GM12878 (cell line): Measurements from ENCODE around the gene SH2D2A. TPM values are rescaled to one million over a fixed set of nuclear protein-coding genes. Genes with fewer than 3 reads are reported as not detected.
A peak's percentile ranks its signal among the peaks of the same experiment; 100 is the strongest.

Experiments
- ATAC-seq: fragments of 200-7000 bp; cut with Tn5 transposase; 3 replicates; pipeline ENCODE4 v1.9.1; 2020; ENCODE audit warnings: mild to moderate bottlenecking, moderate library complexity
- BruUV-seq: library from RNA; stranded (reverse); fragments of 400-500 nt; replicated peaks from 2 replicates; lab custom pipeline; 2021; lab: Mats Ljungman, UMichigan
- CTCF ChIA-PET: fragments of 300-600 bp; sonication (Branson Sonifier 250); formaldehyde crosslinking; extraction: SDS; loops from one replicate; lab custom pipeline; 2021; ENCODE audit warnings: inconsistent platforms; lab: Yijun Ruan, JAX
- POLR2A ChIA-PET: fragments of 350-600 bp; formaldehyde crosslinking; extraction: SDS; loops from one replicate; lab custom pipeline; 2021; ENCODE audit warnings: inconsistent platforms; lab: Charles Lee
- RAD21 ChIA-PET: fragments of 300-600 bp; sonication (Branson Sonifier 250); formaldehyde crosslinking; loops from one replicate; lab custom pipeline; 2023; ENCODE audit warnings: antibody characterized with exemption; ENCODE audit not compliant: unreplicated experiment; lab: Charles Lee
- SMC1A ChIA-PET: fragments of 300-600 bp; sonication (Branson Sonifier 250); formaldehyde crosslinking; loops from one replicate; lab custom pipeline; 2023; ENCODE audit not compliant: unreplicated experiment, uncharacterized antibody; lab: Charles Lee
- DNase-seq: peaks from one replicate; pipeline ENCODE4 v3.0.0-alpha.2; 2011; ENCODE audit warnings: low read depth, low spot score
- FAIRE-seq: peaks from 3 replicates; lab custom pipeline; 2011; peaks lifted over from hg19 to GRCh38; lab: Jason Lieb, UNC
- H2AFZ ChIP-seq: 2 replicates; pipeline ENCODE4 v1.6.0; 2011; ENCODE audit warnings: low read depth, low read length, control low read depth; ENCODE audit not compliant: control insufficient read depth
- H3K27ac ChIP-seq: 2 replicates; pipeline ENCODE4 v1.5.1; 2011; ENCODE audit warnings: control low read depth; ENCODE audit not compliant: control insufficient read depth, insufficient read depth
- H3K27me3 ChIP-seq, 2 experiments: replicated peaks in 1 of 2; 2 replicates each; pipeline versions ENCODE4 v1.6.0 to v1.6.1; 2011; ENCODE audit warnings: low read length in 1 of 2; ENCODE audit not compliant: control insufficient read depth in 2 of 2, insufficient read depth in 2 of 2
- H3K36me3 ChIP-seq, 2 experiments: 2 replicates each; pipeline ENCODE4 v1.5.1; 2011; ENCODE audit warnings: low read length in 1 of 2; ENCODE audit not compliant: control insufficient read depth in 2 of 2, insufficient read depth in 2 of 2
- H3K4me1 ChIP-seq: 2 replicates; pipeline ENCODE4 v1.6.1; 2011; ENCODE audit warnings: mild to moderate bottlenecking, low read length, moderate library complexity, mixed read lengths; ENCODE audit not compliant: control insufficient read depth, insufficient read depth
- H3K4me2 ChIP-seq: 2 replicates; pipeline ENCODE4 v1.6.0; 2011; ENCODE audit warnings: control low read depth; ENCODE audit not compliant: control insufficient read depth, insufficient read depth
- H3K4me3 ChIP-seq: fragments of 200-600 bp; sonication (generic); 2 replicates; pipeline ENCODE4 v1.5.1; 2016
- H3K79me2 ChIP-seq: 2 replicates; pipeline ENCODE4 v1.6.0; 2011; ENCODE audit warnings: low read length; ENCODE audit not compliant: control insufficient read depth, insufficient read depth
- H3K9ac ChIP-seq: 2 replicates; pipeline ENCODE4 v1.8.0; 2011; ENCODE audit warnings: low read length, control low read depth, mixed read lengths; ENCODE audit not compliant: control insufficient read depth, insufficient read depth
- H3K9me3 ChIP-seq: replicated peaks from 3 replicates; pipeline ENCODE4 v1.5.1; 2011; ENCODE audit warnings: mild to moderate bottlenecking, low read length; ENCODE audit not compliant: control insufficient read depth, insufficient read depth
- H4K20me1 ChIP-seq: 2 replicates; pipeline ENCODE4 v1.6.0; 2011; ENCODE audit not compliant: control insufficient read depth, insufficient read depth
- ATF2 ChIP-seq: IDR thresholded peaks from 2 replicates; pipeline ENCODE4 v1.6.1; 2012; ENCODE audit warnings: low read length, inconsistent platforms
- ATF7 ChIP-seq: fragments of 450-650 bp; IDR thresholded peaks from 2 replicates; pipeline ENCODE4 v1.6.1; 2016; ENCODE audit warnings: low read depth, mild to moderate bottlenecking
- BACH1 ChIP-seq: fragments of 450-650 bp; IDR thresholded peaks from 2 replicates; pipeline ENCODE4 v1.6.1; 2017; ENCODE audit warnings: mild to moderate bottlenecking, borderline replicate concordance
- E2F8 ChIP-seq: fragments of 450-650 bp; IDR thresholded peaks from 2 replicates; pipeline ENCODE4 v1.6.1; 2018; ENCODE audit warnings: mild to moderate bottlenecking, low read depth, moderate library complexity; ENCODE audit not compliant: partially characterized antibody
- FOXM1 ChIP-seq: IDR thresholded peaks from 2 replicates; pipeline ENCODE4 v1.6.1; 2012; ENCODE audit warnings: low read depth, mild to moderate bottlenecking, inconsistent platforms, low read length, moderate library complexity
- JUND ChIP-seq: IDR thresholded peaks from 2 replicates; pipeline ENCODE4 v1.6.1; 2012; ENCODE audit warnings: low read depth, mild to moderate bottlenecking, low read length, improper control_type of control experiment, moderate library complexity
- MAX ChIP-seq: IDR thresholded peaks from 2 replicates; pipeline ENCODE4 v1.6.1; 2012; ENCODE audit warnings: low read depth, low read length, improper control_type of control experiment
- NFYA ChIP-seq: IDR thresholded peaks from 2 replicates; pipeline ENCODE4 v1.6.1; 2011; ENCODE audit warnings: low read depth, mild to moderate bottlenecking, low read length, improper control_type of control experiment, borderline replicate concordance
- RAD51 ChIP-seq: fragments of 450-650 bp; IDR thresholded peaks from 2 replicates; pipeline ENCODE4 v1.6.1; 2016; ENCODE audit warnings: moderate library complexity, mild to moderate bottlenecking, inconsistent platforms
- SIN3A ChIP-seq: IDR thresholded peaks from 2 replicates; pipeline ENCODE4 v1.6.1; 2012; ENCODE audit warnings: low read depth, low read length, improper control_type of control experiment
- SMAD5 ChIP-seq: IDR thresholded peaks from 2 replicates; pipeline ENCODE4 v1.6.1; 2016; ENCODE audit warnings: antibody characterized with exemption, low read depth
- TAF1 ChIP-seq: IDR thresholded peaks from 2 replicates; pipeline ENCODE4 v1.6.1; 2011; ENCODE audit warnings: mild to moderate bottlenecking, low read depth, low read length, borderline replicate concordance
- USF1 ChIP-seq: IDR thresholded peaks from 2 replicates; pipeline ENCODE4 v1.6.1; 2011; ENCODE audit warnings: borderline replicate concordance, low read depth, mild to moderate bottlenecking, moderate library complexity, mixed read lengths, low read length; ENCODE audit not compliant: insufficient read depth; ENCODE audit errors: extremely low read length
- WGBS: methylation state at CpG from one replicate; pipeline ENCODE4 v1.1.6; 2016; ENCODE audit warnings: low lambda C conversion rate; ENCODE audit not compliant: insufficient replicate concordance, insufficient coverage; ENCODE audit errors: missing lambda C conversion rate; 5-methylcytosine and 5-hydroxymethylcytosine counted together
- in situ Hi-C: fragments of 300-500 bp; cut with MboI; formaldehyde crosslinking; loops from 9 replicates; pipeline ENCODE4 v1.14.3; 2018; ENCODE audit warnings: mixed read lengths
- intact Hi-C: fragments of 100-400 bp; cut with micrococcal nuclease; formaldehyde crosslinking; loops from one replicate; pipeline ENCODE4 v1.14.2; 2022; ENCODE audit not compliant: unreplicated experiment
- polyA plus RNA-seq, 11 experiments: library from polyadenylated mRNA; depleted of rRNA in 4 of 11; unstranded in 6 of 11; stranded (reverse) in 5 of 11; fragments of >200 nt; fragmentation: Nextera tagmentation in 4 of 11; fragmentation: Illumina TruSeq in 1 of 11; extraction: Ambion mirVana in 4 of 11; extraction: Trizol in 1 of 11; gene quantifications; 1 replicate in 1 of 11; 2 replicates in 10 of 11; pipeline versions ENCODE4 v1.2.1 to v1.2.3, GENCODE V29; 2011 to 2016; ENCODE audit warnings: inconsistent platforms in 2 of 11, missing spikeins in 2 of 11, low read depth in 1 of 11
- total RNA-seq, 4 experiments: library from RNA; depleted of rRNA in 3 of 4; stranded (reverse); fragments of >200 nt in 3 of 4; fragmentation: Illumina TruSeq in 1 of 4; extraction: Trizol in 1 of 4; gene quantifications; 2 replicates each; pipeline versions ENCODE4 v1.2.1 to v1.2.3, GENCODE V29; 2013 to 2021

The SH2D2A gene
- total and polyA plus RNA-seq, 10 of the 15 experiments (the other 5 are each of a cell fraction or from before 2014, with no cell fraction given): 0.72 to 15.9 (median 7.0) TPM

GRCh38 chr1:156845953-156846545 lies 29.4 kb upstream of the SH2D2A start (continued):
- TF ChIP-seq E2F8 (no peak), ATF2 (no peak)

- CTCF ChIA-PET: interaction anchor here (1.0 to 1.3 kb wide), 2 partner anchors 15 kb away, joined by 3 to 4 read pairs; no protein-coding TSS in a partner anchor
- H3K36me3 ChIP-seq: no peaks in the 10 kb centered on the region
- H3K9ac ChIP-seq: no peak overlapping the region
- peak; percentile 31; the same call in 2 of the 3 replicates for ATAC-seq
- WGBS: 45% methylated on average over 52 of the region's 69 CpGs
- BruUV-seq: no TSS peak
- no peaks in the 10 kb centered on the region for H3K4me1 ChIP-seq
- no peaks in the 10 kb centered on the region for H4K20me1 ChIP-seq
- H2AFZ ChIP-seq: no peak overlapping the region
- H3K4me2 ChIP-seq: no peak overlapping the region
- no peak for FAIRE-seq
- in situ Hi-C loops (no loop called here), intact Hi-C loops (no loop called here)
- SMC1A ChIA-PET: no interaction called here
- RAD21 ChIA-PET: no interaction called here
- peaks cover 0 to 7% of the 10 kb centered on the region in 2 experiments for H3K27me3 ChIP-seq
- DNase-seq: no peak
- H3K4me3 ChIP-seq: no peak overlapping the region
- no peak overlapping the region for H3K27ac ChIP-seq
- H3K79me2 ChIP-seq: no peaks in the 10 kb centered on the region
- no peaks in the 10 kb centered on the region for H3K9me3 ChIP-seq
- POLR2A ChIA-PET: no interaction called here
- no peak for TF ChIP-seq FOXM1
- TF ChIP-seq BACH1: no peak
- no peak for TF ChIP-seq TAF1
- TF ChIP-seq RAD51: no peak
- no peak for TF ChIP-seq JUND
- TF ChIP-seq SMAD5: no peak
- no peak for TF ChIP-seq USF1
- no peak for TF ChIP-seq ATF7
- no peak for TF ChIP-seq NFYA
- no peak for TF ChIP-seq SIN3A
- TF ChIP-seq MAX: no peak
Measured at GRCh38 chr1:156845055-156845952, 28.7 kb upstream of the SH2D2A start.
